T-helper 2 cell (primary cell): Measurements from ENCODE around the gene NKAP.
A peak's percentile ranks its signal among the peaks of the same experiment; 100 is the strongest.
"Not testable (repeated sequence)": the region's sequence is repeated elsewhere in the genome, so short reads cannot be mapped to it uniquely, and the experiment has no call there.

Source experiments
- DNase-seq, 5 experiments: peaks; one replicate each; pipeline versions ENCODE4 v3.0.0 to v3.0.0-alpha.2; 2012 to 2022
- total RNA-seq, 2 donors: gene quantifications; one replicate each; lab custom pipeline; 2026; lab: John Stamatoyannopoulos, UW

Gene NKAP
- 18.4 to 24.2 reads per million in 2 donors for total RNA-seq

GRCh38 chrX:119943185-119943988 lies at the start of gene NKAP:
NKAP (minus strand) TSS chrX:119943751; CDS start chrX:119943605, 146 bp downstream.
- peak; percentile 32 to 89 (median 68) for DNase-seq

- DNase-seq, result no peak
Observed at GRCh38 chrX:119991005-119991787, 47.6 kb upstream of the NKAP start.

GRCh38 chrX:119990556-119991004 lies 47.0 kb upstream of the NKAP start:
- no peak for DNase-seq

GRCh38 chrX:119989905-119990555 lies 46.5 kb upstream of the NKAP start:
- no peak for DNase-seq

- DNase-seq, result no peak
Observed at GRCh38 chrX:119986203-119986602, 42.7 kb upstream of the NKAP start.

GRCh38 chrX:119984652-119985051 lies 41.1 kb upstream of the NKAP start:
- no peak for DNase-seq

- no peak for DNase-seq
Observed at GRCh38 chrX:119983494-119983893, 39.9 kb upstream of the NKAP start.

- no peak for DNase-seq
Observed at GRCh38 chrX:119982145-119982544, 38.6 kb upstream of the NKAP start.

GRCh38 chrX:119981286-119982070 lies 37.9 kb upstream of the NKAP start:
- no peak for DNase-seq

GRCh38 chrX:119977172-119977571 lies 33.6 kb upstream of the NKAP start:
- not testable (repeated sequence) for DNase-seq

GRCh38 chrX:119971184-119971583 lies 27.6 kb upstream of the NKAP start:
- no peak for DNase-seq

- DNase-seq, result no peak
Observed at GRCh38 chrX:119970574-119970973, 27.0 kb upstream of the NKAP start.

- not testable (repeated sequence) for DNase-seq
Observed at GRCh38 chrX:119966837-119967236, 23.3 kb upstream of the NKAP start.

GRCh38 chrX:119960625-119961024 lies 17.1 kb upstream of the NKAP start:
- no peak for DNase-seq

- DNase-seq, result peak in 2 of 5 experiments; percentile 82 to 91
Observed at GRCh38 chrX:119955807-119956570, 12.4 kb upstream of the NKAP start.

- no peak for DNase-seq
Observed at GRCh38 chrX:119954374-119954773, 10.8 kb upstream of the NKAP start.

- DNase-seq, result no peak
Observed at GRCh38 chrX:119948381-119948780, 4.8 kb upstream of the NKAP start.

- DNase-seq, result no peak
Observed at GRCh38 chrX:119945481-119945880, 1.9 kb upstream of the NKAP start.

- DNase-seq, result no peak
Observed at GRCh38 chrX:119942831-119943184, 743 bp downstream of the NKAP start.

- no peak for DNase-seq
Observed at GRCh38 chrX:119942173-119942819, 1.3 kb downstream of the NKAP start.

- DNase-seq, result no peak
Observed at GRCh38 chrX:119941336-119941735, 2.2 kb downstream of the NKAP start.
